ENCODE results near the gene P2RY6.

DNA sequence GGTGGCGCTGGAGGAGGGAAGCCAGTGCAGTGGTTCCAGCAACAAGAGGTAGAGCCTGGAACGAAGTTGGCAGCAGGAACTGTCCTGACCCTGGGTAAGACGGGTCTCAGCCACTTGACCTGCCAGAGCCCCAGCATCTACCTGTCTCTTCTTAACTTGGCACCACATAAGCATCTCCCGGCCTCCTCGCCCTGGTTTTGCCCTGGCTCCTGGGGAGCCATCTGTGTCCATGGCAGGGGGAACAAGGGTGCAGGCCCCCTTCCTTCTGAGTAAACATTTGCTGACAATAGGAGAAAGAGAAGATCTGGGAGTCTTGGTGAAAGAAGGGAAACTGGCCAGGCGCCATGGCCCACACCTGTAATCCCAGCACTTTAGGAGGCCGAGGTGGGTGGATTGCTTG is 41.2 kb upstream of the P2RY6 start:
- TF ChIP-seq EZH2phosphoT487 (IDR thresholded peaks at IDR 0.05; ENCODE audit: low read depth, severe bottlenecking, unreplicated experiment) (no peak), EZH2 (IDR thresholded peaks at IDR 0.05; ENCODE audit: borderline replicate concordance) (no peak)
